KMS-11 (cell line): ENCODE measurements around the gene LY6G5B.

ENCODE experiments used
- H2AFZ ChIP-seq: fragments of 200-600 bp; sonication (generic); 2 replicates; pipeline ENCODE4 v1.6.1; 2016; ENCODE audit warnings: antibody characterized with exemption, mixed run types, low read depth
- H3K27ac ChIP-seq: fragments of 200-600 bp; sonication (generic); 2 replicates; pipeline ENCODE4 v1.6.1; 2016; ENCODE audit warnings: mild to moderate bottlenecking, mixed run types
- H3K27me3 ChIP-seq: fragments of 200-600 bp; sonication (generic); 2 replicates; pipeline ENCODE4 v1.6.1; 2017; ENCODE audit warnings: mild to moderate bottlenecking, low read depth, mixed run types, moderate library complexity; ENCODE audit not compliant: insufficient read depth
- H3K36me3 ChIP-seq: fragments of 200-600 bp; sonication (generic); 2 replicates; pipeline ENCODE4 v1.6.1; 2017; ENCODE audit warnings: mild to moderate bottlenecking, mixed run types; ENCODE audit not compliant: insufficient read depth
- H3K4me1 ChIP-seq: fragments of 200-600 bp; sonication (generic); 2 replicates; pipeline ENCODE4 v1.6.1; 2016; ENCODE audit warnings: mild to moderate bottlenecking, low read depth, mixed run types; ENCODE audit not compliant: poor library complexity, severe bottlenecking
- H3K4me2 ChIP-seq: fragments of 200-600 bp; sonication (generic); 2 replicates; pipeline ENCODE4 v1.7.0; 2016; ENCODE audit warnings: mild to moderate bottlenecking, mixed run types
- H3K4me3 ChIP-seq: fragments of 200-600 bp; sonication (generic); IDR thresholded peaks from 2 replicates; pipeline ENCODE4 v1.6.1; 2017; ENCODE audit warnings: low read depth, low read length, mixed read lengths; ENCODE audit not compliant: insufficient read depth
- H3K79me2 ChIP-seq: fragments of 200-600 bp; sonication (generic); 2 replicates; pipeline ENCODE4 v1.6.1; 2016; ENCODE audit warnings: low read depth, mixed run types; ENCODE audit not compliant: insufficient read depth
- H3K9ac ChIP-seq: fragments of 200-600 bp; sonication (generic); 2 replicates; pipeline ENCODE4 v1.6.1; 2016; ENCODE audit warnings: mild to moderate bottlenecking, mixed run types
- H4K20me1 ChIP-seq: fragments of 200-600 bp; sonication (generic); 2 replicates; pipeline ENCODE4 v1.6.1; 2016; ENCODE audit warnings: mild to moderate bottlenecking, mixed run types; ENCODE audit not compliant: insufficient read depth
- CTCF ChIP-seq: fragments of 200-600 bp; sonication (generic); conservative IDR thresholded peaks from 2 replicates; pipeline ENCODE4 v1.6.1; 2017; ENCODE audit warnings: low read depth, mild to moderate bottlenecking, antibody characterized with exemption, low read length, moderate library complexity, mixed read lengths

Gene LY6G5B

DNA sequence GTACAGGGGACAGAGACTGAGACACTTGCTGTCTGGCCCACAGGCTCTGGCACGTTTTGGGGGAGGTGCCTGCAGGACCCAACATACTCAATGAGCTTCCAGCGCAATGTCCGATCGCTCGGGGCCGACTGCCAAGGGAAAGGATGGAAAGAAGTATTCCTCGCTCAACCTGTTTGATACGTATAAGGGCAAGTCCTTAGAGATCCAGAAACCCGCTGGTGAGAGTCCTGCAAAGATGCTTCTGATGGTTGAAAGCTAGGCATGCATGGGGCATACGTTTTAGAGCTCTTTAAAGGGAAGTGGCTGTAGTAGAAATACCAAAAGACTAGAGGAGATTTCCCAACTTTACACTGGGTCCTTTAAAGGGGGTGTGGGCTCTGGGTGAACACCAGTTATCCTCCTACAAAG is 47.1 kb upstream of the LY6G5B start:
- Histone ChIP-seq H3K4me2 (peak overlapping the region; percentile 92; the same call in 1 of the 2 replicates), H4K20me1 (no peaks in the 10 kb centered on the region), H3K4me1 (peaks cover 17% of the 10 kb centered on the region), H3K4me3 (no peak overlapping the region), H3K36me3 (peaks cover 28% of the 10 kb centered on the region; the same call in 1 of the 2 replicates), H3K79me2 (peaks cover 39% of the 10 kb centered on the region), H3K27ac (no peak overlapping the region), H3K9ac (no peak overlapping the region), H2AFZ (no peak overlapping the region), H3K27me3 (no peaks in the 10 kb centered on the region)
- TF ChIP-seq CTCF: no peak

DNA sequence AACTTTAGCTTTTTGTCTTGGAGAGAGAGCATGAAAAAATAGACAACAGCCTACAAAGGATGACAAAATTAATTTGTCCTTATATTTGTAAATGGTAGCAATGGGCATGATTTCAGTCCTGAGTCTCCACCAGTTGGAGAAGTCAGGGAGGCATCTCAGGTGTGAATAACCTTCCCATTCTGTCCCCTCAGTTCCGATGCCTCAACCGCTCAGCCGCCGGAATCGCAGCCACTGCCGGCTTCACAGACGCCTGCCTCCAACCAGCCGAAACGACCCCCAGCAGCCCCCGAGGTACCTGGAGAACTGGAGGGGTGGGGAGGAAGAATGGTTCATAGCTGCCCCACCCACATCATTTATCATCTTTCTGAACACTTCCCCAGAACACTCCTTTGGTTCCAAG is 45.7 kb upstream of the LY6G5B start:
- Histone ChIP-seq H3K9ac (no peak overlapping the region), H3K36me3 (peaks cover 28% of the 10 kb centered on the region; the same call in 1 of the 2 replicates), H2AFZ (no peak overlapping the region), H3K4me1 (peaks cover 16% of the 10 kb centered on the region), H3K79me2 (peaks cover 39% of the 10 kb centered on the region), H3K27me3 (no peaks in the 10 kb centered on the region), H3K4me2 (no peak overlapping the region), H4K20me1 (no peaks in the 10 kb centered on the region), H3K27ac (no peak overlapping the region), H3K4me3 (no peak overlapping the region)
- no peak for TF ChIP-seq CTCF

GRCh38 chr6:31626952-31627351 is 42.8 kb upstream of the LY6G5B start:
- H4K20me1 ChIP-seq: no peaks in the 10 kb centered on the region
- no peak overlapping the region for H3K4me3 ChIP-seq
- H3K36me3 ChIP-seq: peaks cover 31% of the 10 kb centered on the region; the same call in 1 of the 2 replicates
- TF ChIP-seq CTCF: no peak
- H3K4me1 ChIP-seq: peaks cover 9% of the 10 kb centered on the region
- no peak overlapping the region for H3K27ac ChIP-seq
- H3K27me3 ChIP-seq: no peaks in the 10 kb centered on the region
- no peak overlapping the region for H3K9ac ChIP-seq
- H3K4me2 ChIP-seq: no peak overlapping the region
- peaks cover 27% of the 10 kb centered on the region for H3K79me2 ChIP-seq
- no peak overlapping the region for H2AFZ ChIP-seq

DNA sequence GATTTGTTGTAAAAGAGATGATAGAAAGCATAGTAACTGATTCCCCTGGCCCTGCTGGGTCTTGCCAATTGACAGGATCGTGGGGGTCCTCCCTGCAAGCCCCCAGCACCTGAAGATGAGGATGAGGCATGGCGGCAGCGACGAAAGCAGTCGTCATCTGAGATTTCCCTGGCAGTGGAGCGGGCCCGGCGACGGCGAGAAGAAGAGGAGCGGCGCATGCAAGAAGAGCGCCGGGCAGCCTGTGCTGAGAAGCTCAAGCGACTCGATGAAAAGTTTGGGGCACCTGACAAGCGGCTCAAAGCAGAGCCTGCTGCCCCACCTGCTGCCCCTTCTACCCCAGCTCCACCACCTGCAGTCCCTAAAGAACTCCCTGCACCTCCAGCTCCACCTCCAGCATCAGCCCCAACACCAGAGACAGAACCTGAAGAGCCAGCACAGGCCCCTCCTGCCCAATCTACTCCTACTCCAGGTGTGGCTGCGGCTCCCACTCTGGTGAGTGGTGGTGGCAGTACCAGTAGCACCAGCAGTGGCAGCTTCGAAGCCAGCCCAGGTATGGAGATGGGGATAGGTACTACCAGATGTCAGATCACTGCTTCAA is 42.0 kb upstream of the LY6G5B start:
- Histone ChIP-seq H2AFZ (no peak overlapping the region), H3K36me3 (peaks cover 31% of the 10 kb centered on the region; the same call in 1 of the 2 replicates), H3K4me3 (no peak overlapping the region), H3K9ac (no peak overlapping the region), H4K20me1 (no peaks in the 10 kb centered on the region), H3K4me2 (no peak overlapping the region), H3K79me2 (peaks cover 18% of the 10 kb centered on the region), H3K4me1 (peaks cover under 1% of the 10 kb centered on the region), H3K27ac (no peak overlapping the region), H3K27me3 (no peaks in the 10 kb centered on the region)
- TF ChIP-seq CTCF: no peak
